ENCODE data around the gene GRK5.

DNA sequence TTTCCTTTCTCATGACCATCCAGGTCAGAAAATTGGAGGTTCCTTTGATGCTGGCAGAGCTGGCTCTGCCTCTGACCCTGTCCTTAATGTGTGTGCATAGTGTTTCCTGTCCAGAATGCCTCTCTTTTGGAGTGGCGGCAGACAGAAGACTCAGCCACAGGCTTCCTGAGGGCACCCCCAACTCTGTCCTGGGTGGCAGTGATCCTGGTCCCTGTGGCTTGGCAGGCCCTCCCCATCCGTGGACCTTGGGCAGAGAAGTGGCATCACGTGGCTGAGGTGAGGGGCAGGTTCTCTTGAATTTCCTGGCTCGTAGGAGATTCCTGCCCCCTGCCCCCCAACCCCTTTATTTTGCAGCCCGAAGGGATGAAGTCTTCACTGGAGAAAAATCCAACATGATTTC lies 202.0 kb downstream of the GRK5 start:
- TF ChIP-seq, protein P1, sequence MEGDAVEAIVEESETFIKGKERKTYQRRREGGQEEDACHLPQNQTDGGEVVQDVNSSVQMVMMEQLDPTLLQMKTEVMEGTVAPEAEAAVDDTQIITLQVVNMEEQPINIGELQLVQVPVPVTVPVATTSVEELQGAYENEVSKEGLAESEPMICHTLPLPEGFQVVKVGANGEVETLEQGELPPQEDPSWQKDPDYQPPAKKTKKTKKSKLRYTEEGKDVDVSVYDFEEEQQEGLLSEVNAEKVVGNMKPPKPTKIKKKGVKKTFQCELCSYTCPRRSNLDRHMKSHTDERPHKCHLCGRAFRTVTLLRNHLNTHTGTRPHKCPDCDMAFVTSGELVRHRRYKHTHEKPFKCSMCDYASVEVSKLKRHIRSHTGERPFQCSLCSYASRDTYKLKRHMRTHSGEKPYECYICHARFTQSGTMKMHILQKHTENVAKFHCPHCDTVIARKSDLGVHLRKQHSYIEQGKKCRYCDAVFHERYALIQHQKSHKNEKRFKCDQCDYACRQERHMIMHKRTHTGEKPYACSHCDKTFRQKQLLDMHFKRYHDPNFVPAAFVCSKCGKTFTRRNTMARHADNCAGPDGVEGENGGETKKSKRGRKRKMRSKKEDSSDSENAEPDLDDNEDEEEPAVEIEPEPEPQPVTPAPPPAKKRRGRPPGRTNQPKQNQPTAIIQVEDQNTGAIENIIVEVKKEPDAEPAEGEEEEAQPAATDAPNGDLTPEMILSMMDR (conservative IDR thresholded peaks at IDR 0.05 in 1 of 2, IDR thresholded peaks at IDR 0.05 in 1 of 2; ENCODE audit: extremely low read depth in 1 of 2, insufficient read depth in 1 of 2, low read depth in 1 of 2, low read length in 2 of 2) = no peak
- no peak for TF ChIP-seq EZH2 (IDR thresholded peaks at IDR 0.05; ENCODE audit: borderline replicate concordance, low read length)

All from mammary epithelial cell (primary cell).